Endothelial cell (in vitro differentiated cells): ENCODE results near the gene DRAM1. TPM values are rescaled to one million over a fixed set of nuclear protein-coding genes. Genes with fewer than 3 reads are reported as not detected.

Experiments used
- DNase-seq: peaks from one replicate; pipeline ENCODE4 v3.0.0; 2021; ENCODE audit warnings: low spot score
- H3K27ac Mint-ChIP-seq: one replicate; pipeline ENCODE4 v1.8.0; 2021; ENCODE audit warnings: mixed read lengths, inconsistent platforms; ENCODE audit not compliant: unreplicated experiment
- H3K27me3 Mint-ChIP-seq: one replicate; pipeline ENCODE4 v1.8.0; 2021; ENCODE audit warnings: mild to moderate bottlenecking, moderate library complexity, mixed read lengths, inconsistent platforms; ENCODE audit not compliant: unreplicated experiment
- H3K36me3 Mint-ChIP-seq: one replicate; pipeline ENCODE4 v1.8.0; 2021; ENCODE audit warnings: mild to moderate bottlenecking, low read depth, mixed read lengths, inconsistent platforms; ENCODE audit not compliant: unreplicated experiment
- H3K4me1 Mint-ChIP-seq: one replicate; pipeline ENCODE4 v1.8.0; 2021; ENCODE audit warnings: mild to moderate bottlenecking, mixed read lengths, inconsistent platforms; ENCODE audit not compliant: unreplicated experiment
- H3K4me3 Mint-ChIP-seq: one replicate; pipeline ENCODE4 v1.8.0; 2021; ENCODE audit warnings: mild to moderate bottlenecking, mixed read lengths, inconsistent platforms; ENCODE audit not compliant: unreplicated experiment
- H3K9me3 Mint-ChIP-seq: one replicate; pipeline ENCODE4 v1.8.0; 2021; ENCODE audit warnings: mixed read lengths, inconsistent platforms; ENCODE audit not compliant: unreplicated experiment
- total RNA-seq: library from RNA; stranded (reverse); fragmentation: NEBNext Ultra II Directional; extraction: Animal tissue kit (Norgen Biotek cat#: 25700); gene quantifications from one replicate; pipeline ENCODE4 v1.2.1, GENCODE V29; 2021; ENCODE audit not compliant: unreplicated experiment
- TF ChIP-seq, protein P1 (sequence below): fragments of 200-600 bp; sonication (generic); IDR thresholded peaks from one replicate; pipeline ENCODE4 v1.5.0; 2021; ENCODE audit warnings: antibody characterized with exemption; ENCODE audit not compliant: unreplicated experiment

Gene DRAM1
- total RNA-seq, 1 donor from 2014 or later, result 26.9 TPM

DNA sequence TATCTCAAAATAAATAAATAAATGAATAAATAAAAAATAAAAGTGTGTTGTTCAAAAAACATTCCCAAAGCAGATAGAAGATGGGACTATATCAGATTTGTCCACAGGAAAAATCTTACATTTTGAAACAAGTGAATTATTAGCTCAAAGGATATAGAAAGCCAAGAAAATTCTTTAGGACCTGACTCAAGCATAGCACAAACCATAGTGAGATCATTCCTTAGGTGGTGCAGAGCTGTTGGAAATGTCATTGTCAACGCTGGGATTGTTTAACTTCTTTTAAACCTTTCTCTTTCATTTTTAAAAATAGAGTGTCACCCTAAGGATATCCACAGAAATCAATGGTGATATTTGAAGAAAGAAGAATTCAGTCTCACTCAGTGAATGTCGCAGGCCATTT lies 43.5 kb downstream of the DRAM1 start:
- Mint-ChIP-seq H3K9me3 (no peaks in the 10 kb centered on the region), H3K4me1 (no peaks in the 10 kb centered on the region), H3K36me3 (peaks cover 14% of the 10 kb centered on the region), H3K4me3 (no peak overlapping the region), H3K27me3 (no peaks in the 10 kb centered on the region), H3K27ac (no peak overlapping the region)
- TF ChIP-seq, protein P1, sequence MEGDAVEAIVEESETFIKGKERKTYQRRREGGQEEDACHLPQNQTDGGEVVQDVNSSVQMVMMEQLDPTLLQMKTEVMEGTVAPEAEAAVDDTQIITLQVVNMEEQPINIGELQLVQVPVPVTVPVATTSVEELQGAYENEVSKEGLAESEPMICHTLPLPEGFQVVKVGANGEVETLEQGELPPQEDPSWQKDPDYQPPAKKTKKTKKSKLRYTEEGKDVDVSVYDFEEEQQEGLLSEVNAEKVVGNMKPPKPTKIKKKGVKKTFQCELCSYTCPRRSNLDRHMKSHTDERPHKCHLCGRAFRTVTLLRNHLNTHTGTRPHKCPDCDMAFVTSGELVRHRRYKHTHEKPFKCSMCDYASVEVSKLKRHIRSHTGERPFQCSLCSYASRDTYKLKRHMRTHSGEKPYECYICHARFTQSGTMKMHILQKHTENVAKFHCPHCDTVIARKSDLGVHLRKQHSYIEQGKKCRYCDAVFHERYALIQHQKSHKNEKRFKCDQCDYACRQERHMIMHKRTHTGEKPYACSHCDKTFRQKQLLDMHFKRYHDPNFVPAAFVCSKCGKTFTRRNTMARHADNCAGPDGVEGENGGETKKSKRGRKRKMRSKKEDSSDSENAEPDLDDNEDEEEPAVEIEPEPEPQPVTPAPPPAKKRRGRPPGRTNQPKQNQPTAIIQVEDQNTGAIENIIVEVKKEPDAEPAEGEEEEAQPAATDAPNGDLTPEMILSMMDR, result no peak
- no peak for DNase-seq

DNA sequence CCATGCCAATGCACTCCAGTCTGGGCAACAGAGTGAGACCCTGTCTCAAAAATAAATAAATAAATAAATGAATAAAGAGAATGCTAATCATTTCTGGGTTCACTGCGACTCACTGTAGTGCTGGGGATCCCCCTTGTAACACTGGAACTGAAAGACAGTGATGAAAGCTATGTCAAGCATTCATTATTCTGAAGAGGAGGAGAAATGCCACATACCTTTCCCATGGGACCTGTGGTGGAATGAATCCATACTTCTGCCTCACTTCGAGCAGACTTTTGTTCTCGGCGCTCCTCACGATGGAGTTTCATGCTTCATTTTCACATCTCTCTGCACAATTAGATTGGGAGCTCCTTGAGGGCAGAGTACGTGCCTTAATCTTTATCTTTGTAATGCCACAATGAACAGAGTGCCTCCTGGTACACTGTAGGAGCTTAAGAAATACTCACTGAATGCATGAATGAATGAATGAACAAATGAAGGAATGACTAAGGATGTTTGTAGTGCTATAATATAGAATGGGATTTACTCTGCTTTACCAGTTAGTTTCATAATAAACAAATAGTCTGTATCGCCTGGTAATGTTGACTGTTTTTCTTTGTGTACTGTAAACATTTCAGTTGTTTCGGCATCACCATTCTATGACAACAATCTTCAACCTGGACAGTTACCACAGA lies 45.8 kb downstream of the DRAM1 start:
- peaks cover 14% of the 10 kb centered on the region for H3K36me3 Mint-ChIP-seq
- DNase-seq, result no peak
- no peaks in the 10 kb centered on the region for H3K4me1 Mint-ChIP-seq
- no peak overlapping the region for H3K4me3 Mint-ChIP-seq
- no peak overlapping the region for H3K27ac Mint-ChIP-seq
- TF ChIP-seq, protein P1, result no peak
- no peaks in the 10 kb centered on the region for H3K9me3 Mint-ChIP-seq
- H3K27me3 Mint-ChIP-seq, result no peaks in the 10 kb centered on the region

DNA sequence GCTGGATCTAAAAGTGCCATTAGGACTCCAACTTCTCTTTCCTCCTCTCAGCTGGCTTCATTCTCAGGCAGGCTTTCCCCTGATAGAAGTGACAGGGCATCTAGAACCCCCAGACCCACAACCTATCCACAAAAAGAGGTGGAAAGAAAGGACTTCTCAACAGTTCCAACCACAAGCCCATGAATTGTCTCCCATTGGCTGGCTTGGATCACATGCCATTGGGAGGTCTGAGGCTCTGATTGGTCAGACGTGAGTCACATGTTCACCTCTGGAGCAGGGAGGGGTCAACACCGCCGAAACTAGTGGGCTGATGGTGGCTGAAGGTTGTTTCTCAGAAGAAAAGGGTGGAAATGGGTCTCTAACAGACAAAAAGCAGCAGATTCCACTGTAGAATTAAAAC lies 47.2 kb downstream of the DRAM1 start:
- Mint-ChIP-seq H3K27me3 (no peaks in the 10 kb centered on the region), H3K36me3 (peaks cover 14% of the 10 kb centered on the region), H3K4me1 (no peaks in the 10 kb centered on the region), H3K27ac (no peak overlapping the region), H3K9me3 (no peaks in the 10 kb centered on the region), H3K4me3 (no peak overlapping the region)
- TF ChIP-seq, protein P1, result no peak
- DNase-seq, result no peak

DNA sequence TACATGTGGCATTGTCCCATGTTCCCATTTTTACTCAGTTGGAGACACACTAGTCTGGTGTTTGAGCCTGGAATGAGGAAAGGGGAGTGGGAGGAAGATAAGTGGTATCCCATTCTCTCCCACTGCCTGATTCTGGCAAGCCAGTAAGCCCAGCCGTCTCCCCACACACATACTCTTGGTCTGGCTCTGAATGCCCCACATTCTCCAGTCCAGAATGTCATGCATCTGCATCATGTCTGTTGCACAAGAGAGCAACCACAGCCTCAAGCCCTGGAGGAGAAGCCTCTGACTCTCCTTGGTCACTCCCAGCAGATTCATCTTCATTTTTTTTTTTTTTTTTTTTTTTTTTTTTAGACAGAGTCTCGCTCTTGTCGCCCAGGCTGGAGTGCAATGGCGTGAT lies 48.0 kb downstream of the DRAM1 start:
- no peaks in the 10 kb centered on the region for H3K4me1 Mint-ChIP-seq
- no peak overlapping the region for H3K27ac Mint-ChIP-seq
- TF ChIP-seq, protein P1, result no peak
- H3K27me3 Mint-ChIP-seq, result no peaks in the 10 kb centered on the region
- peaks cover 14% of the 10 kb centered on the region for H3K36me3 Mint-ChIP-seq
- DNase-seq, result no peak
- no peak overlapping the region for H3K4me3 Mint-ChIP-seq
- no peaks in the 10 kb centered on the region for H3K9me3 Mint-ChIP-seq

DNA sequence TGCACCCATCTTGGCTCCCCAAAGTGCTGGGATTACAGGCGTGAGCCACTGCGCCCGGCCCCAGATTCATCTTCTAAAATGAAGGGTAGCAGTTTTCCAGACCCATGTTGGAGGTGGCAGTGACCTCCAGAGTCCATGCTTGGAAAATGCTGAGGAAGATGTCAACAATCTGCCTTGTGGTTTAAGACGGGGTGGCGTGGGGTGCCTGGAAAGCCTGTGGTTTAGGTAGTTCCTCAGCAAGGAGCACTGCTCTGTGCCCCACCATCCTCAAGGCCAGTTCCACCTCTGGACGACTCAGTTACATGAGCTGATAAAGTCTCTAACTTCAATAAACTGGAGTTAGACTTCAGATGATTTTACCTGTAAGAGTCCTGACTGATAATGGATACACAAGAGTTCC lies 48.6 kb downstream of the DRAM1 start:
- TF ChIP-seq, protein P1, result no peak
- Mint-ChIP-seq H3K27me3 (no peaks in the 10 kb centered on the region), H3K4me1 (no peaks in the 10 kb centered on the region), H3K9me3 (no peaks in the 10 kb centered on the region), H3K27ac (no peak overlapping the region), H3K36me3 (peaks cover 14% of the 10 kb centered on the region), H3K4me3 (no peak overlapping the region)
- no peak for DNase-seq
